Head of caudate nucleus (tissue), 42 donors: ENCODE data around the gene ATE1.
"Not testable (repeated sequence)": the region's sequence is repeated elsewhere in the genome, so short reads cannot be mapped to it uniquely, and the experiment has no call there.

Source experiments
- DNase-seq, 42 donors: peaks; one replicate each; pipeline versions ENCODE4 v3.0.0 to v3.0.0-alpha.2; 2020 to 2021; ENCODE audit warnings: mixed read lengths in 7 of 42
- intact Hi-C: fragments of 100-400 bp; cut with DNase I; formaldehyde crosslinking; loops from one replicate; pipeline ENCODE4 v1.15.0; 2022

The ATE1 gene

DNA sequence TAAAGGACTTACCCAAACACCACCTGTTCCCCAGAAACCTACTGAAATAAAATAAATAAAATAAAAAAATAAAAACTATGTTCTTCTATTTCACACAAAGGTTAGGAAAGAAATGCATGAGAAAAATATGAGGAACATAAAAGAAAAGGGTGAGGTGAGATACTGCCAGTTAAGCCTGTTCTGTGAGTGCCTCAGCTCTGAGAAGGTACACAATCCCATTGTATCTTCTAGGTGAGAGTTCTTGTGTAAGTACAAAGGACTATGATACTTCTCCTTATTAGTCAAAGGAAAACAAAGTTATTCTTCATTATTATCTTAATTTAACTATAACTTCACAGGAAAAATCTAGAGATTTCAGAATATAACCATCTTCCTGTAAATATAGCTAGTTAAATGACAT lies 86.0 kb downstream of the ATE1 start:
- intact Hi-C loops, result no loop called here
- no peak for DNase-seq

GRCh38 chr10:121838931-121839330 lies 88.9 kb downstream of the ATE1 start:
- intact Hi-C loops, result no loop called here
- DNase-seq, result no peak

DNA sequence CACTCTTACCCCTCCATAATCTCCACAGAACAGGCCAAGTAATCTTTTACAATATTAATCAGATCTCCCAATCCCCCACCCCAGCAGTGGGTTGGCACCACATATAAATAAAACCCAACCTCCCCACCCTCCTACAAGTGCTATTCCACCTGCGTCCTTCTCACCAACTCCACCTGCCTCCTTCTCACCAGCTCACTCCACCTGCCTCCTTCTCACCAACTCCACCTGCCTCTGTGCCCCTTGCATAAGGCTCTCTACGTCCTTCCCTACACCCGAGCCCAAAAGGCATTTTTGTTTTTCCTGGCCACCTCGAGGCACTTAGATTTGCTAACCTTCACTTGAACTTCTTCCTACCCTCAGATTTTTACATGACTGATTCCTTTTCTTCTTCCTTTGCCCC lies 89.7 kb downstream of the ATE1 start:
- DNase-seq, result no peak
- intact Hi-C loops, result no loop called here

DNA sequence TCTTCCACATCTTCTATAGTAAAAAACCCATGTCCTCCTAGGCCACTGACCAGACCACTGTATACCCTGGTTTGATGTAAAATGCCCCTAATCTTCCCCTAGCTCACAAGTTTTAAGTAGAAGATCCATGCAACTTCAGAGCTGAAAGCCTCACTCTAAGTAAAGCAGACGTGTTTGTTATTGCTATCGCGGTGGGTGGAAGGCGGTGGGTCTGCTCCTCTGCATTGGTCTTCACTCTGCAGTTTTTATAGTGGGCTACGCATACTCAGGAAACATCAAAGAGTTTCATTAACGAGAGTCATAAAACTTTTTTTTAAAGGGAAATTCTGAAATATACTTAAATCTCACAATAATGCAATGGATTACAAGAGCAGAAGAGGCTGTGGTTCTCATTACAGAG lies 91.7 kb downstream of the ATE1 start:
- DNase-seq, result no peak
- intact Hi-C loops, result no loop called here

- intact Hi-C loops, result no loop called here
- DNase-seq, result no peak
Measured at GRCh38 chr10:121835376-121835775, 92.5 kb downstream of the ATE1 start.

- intact Hi-C loops, result no loop called here
- no peak for DNase-seq
Measured at GRCh38 chr10:121834757-121835156, 93.1 kb downstream of the ATE1 start.

GRCh38 chr10:121833387-121833786 lies 94.4 kb downstream of the ATE1 start:
- no peak for DNase-seq

DNA sequence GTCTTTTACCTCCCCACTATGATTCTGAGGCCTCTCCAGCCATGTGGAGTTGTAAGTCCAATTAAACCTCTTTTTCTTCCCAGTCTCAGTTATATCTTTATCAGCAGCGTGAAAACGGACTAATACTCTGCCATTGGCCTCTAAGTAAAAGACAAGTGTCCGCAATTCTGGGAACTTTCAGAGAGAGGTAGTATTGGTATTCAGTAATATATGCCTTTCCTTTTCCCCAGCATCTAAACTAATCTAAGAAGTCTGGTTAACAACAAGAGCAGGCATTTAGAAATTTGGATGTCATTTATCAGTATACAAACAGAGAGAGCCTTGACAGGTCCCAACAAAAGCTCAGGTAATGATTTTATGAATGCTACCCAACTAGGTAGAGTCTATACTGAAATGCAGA lies 95.2 kb downstream of the ATE1 start:
- DNase-seq, result no peak
- intact Hi-C loops, result no loop called here

More at GRCh38 chr10:121833387-121833786, 94.4 kb downstream of the ATE1 start:
- intact Hi-C loops, result no loop called here

DNA sequence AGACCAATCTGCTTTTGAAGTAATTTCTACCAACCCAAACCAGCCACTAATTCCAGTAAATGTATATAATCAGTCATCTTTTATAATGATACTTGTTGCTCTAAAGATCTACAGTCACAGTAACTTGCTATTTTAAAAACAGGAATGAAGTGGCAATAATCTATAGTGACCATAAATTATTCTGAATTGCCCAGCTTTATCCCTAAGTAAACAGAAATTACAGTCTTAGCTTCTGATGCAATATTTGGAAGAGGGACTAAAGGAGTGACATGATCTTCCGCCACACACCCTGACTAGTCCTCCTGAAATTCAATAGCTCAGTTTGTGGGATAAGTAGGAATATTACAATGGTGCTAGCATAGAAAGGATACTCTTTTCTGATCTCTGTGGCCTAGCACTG lies 96.1 kb downstream of the ATE1 start:
- DNase-seq, result no peak
- intact Hi-C loops, result no loop called here

- no peak for DNase-seq
- intact Hi-C loops, result no loop called here
Measured at GRCh38 chr10:121831237-121831636, 96.6 kb downstream of the ATE1 start.

- no peak for DNase-seq
- intact Hi-C loops, result no loop called here
Measured at GRCh38 chr10:121830101-121830500, 97.7 kb downstream of the ATE1 start.

- intact Hi-C loops, result no loop called here
- DNase-seq, result no peak
Measured at GRCh38 chr10:121828045-121828444, 99.8 kb downstream of the ATE1 start.

- intact Hi-C loops, DNase-seq: not testable (repeated sequence)
Measured at GRCh38 chr10:121826773-121827172, 101.1 kb downstream of the ATE1 start.

DNA sequence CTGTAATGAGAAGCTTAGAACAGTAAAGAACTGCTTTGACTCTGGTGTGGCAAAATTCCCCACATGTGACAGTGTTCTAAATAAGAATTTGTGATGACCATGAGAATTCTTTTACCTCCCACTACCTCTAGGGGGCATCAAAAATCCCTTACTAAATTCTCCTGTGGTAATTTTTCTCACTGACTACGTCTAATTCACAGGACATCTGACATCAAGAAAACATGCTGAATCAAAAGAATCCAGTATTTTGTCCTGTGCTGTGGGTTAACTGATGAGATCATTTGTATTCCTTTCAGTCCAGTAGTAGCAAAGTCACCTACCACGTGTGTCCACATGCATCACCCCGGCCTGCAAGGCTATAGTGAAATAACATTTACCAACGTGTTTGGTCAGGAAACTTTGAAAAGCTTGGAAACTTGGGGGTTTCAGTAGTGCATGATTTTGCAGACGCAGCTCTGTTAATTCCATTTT lies 103.8 kb downstream of the ATE1 start:
- DNase-seq, result peak in 4 of 42 donors; percentile 5 to 46 (median 27)
- intact Hi-C loops, result no loop called here

DNA sequence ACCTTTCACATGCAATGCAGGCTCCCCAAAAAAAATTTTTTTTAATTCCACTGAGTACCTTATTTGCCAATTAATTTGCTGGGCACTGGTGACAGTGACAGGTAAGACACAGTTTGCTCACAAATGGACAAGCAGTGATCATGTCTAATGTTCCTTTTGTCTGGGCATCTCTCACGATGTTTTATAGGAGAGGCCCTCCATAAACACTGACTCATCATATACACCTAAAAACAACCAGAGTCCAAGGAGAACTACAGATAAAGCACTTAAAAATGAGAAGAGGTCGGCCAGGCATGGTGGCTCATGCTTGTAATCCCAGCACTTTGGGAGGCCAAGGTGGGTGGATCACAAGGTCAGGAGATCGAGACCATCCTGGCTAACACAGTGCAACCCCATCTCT lies 105.1 kb downstream of the ATE1 start:
- intact Hi-C loops, result no loop called here
- no peak for DNase-seq

- DNase-seq, result no peak
- intact Hi-C loops, result no loop called here
Measured at GRCh38 chr10:121822180-121822579, 105.7 kb downstream of the ATE1 start.

DNA sequence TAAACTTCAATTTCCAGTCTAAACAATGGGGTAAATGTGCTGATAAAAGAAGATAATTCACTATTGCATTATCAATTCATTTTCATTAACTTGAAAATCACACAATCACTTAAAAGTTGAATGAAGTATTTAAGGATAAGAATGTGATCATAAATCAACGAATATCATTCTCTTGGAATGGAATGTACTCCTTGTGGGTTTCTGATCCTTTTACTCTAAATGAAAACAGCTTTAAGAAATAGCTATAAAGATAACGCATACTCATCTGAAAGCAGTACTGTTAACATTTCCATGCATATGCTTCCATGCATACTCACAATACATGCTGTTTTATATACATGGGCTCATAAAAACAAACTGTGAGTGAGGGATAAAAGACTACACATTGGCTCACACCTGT lies 108.8 kb downstream of the ATE1 start:
- intact Hi-C loops, result no loop called here
- DNase-seq, result no peak

DNA sequence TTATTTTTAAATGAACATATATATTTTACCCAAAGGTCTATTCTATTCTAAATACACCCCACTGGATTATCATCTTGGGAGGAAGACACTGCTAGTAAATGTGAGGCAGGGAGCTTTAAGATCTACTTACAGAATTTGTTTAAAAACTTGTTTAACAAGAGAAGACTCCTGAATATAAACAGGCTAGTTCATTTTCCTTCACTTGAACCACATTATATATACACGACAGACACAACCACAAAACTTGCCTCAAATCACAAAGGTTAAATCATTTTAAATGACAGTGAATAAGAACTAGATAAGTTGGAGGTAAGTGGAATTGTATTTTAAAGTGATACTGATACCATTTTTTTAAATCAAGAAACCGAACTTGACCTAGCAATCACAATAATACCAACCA lies 109.2 kb downstream of the ATE1 start:
- intact Hi-C loops, result no loop called here

GRCh38 chr10:121816197-121816596 lies 111.6 kb downstream of the ATE1 start:
- DNase-seq, result no peak
- intact Hi-C loops, result no loop called here

More for the DNA sequence above, 109.2 kb downstream of the ATE1 start:
- DNase-seq, result no peak

DNA sequence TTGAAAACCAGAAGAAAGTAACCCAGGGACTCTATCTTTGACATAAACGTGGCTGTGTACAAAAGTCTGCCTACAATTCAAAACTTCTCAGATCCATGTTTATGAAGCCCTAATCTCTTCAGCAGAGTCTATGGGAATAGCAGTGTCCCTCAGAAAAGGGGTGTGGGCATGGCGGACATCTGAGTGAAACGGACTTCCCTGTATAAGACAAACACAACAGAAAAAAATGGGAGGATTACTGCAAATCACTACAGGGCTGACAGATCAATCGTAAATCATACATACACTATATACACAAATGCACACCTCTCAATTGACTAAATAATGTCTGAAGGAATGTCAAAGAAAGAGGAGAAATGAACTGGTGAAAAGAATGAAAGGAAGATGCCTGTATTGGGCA lies 114.0 kb downstream of the ATE1 start:
- no peak for DNase-seq
- intact Hi-C loops, result no loop called here

DNA sequence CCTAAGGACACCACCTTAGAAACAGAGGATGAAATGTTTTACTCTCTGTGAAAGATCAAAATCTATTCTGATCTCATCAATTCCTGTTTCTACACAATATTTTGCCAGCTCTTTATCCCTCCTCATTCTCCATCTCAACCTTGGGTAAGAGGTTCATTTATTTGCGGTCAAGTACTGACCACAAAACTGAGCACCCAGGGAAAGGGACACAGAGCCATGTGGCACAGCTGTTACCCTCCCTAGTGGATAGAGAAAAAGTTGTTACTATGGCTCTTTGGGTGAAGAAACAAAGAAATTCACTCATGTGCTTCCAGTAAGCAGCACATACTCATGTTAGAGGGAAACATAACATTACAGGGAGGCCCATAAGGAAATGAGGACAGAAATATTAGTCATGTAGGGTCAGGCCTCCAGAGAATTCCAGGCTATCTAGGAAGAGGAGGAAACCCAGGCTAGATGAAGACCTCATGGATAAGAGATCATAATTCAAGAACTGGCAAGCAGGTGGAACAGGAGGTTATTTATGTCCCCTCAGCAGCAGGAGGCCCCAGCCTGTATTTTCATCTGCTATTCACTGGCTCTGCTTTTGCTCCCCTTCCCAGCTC lies 114.5 kb downstream of the ATE1 start:
- no peak for DNase-seq
- intact Hi-C loops, result no loop called here

DNA sequence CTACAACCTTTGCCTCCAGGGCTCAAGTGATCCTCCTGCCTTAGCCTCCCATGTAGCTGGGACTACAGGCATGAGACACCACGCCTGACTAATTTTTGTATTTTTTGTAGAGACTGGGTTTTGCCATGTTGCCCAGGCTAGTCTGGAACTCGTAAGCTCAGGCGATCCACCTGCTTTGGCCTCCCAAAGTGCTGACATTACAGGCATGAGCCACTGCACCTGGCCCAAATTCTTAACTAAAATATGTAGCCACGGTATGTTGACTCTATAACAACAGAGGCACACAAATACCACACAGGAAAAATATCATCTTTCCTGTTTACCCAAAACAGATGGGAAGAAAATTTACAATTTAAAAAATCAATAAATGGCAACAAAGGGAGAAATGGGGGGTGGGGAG lies 115.8 kb downstream of the ATE1 start:
- intact Hi-C loops, result no loop called here
- no peak for DNase-seq
